Heart left ventricle (tissue), 13 donors: Measurements from ENCODE around the gene HMGN1.

Experiments used
- CTCF ChIP-seq, 12 donors: fragments of 200-600 bp; sonication (generic) in 4 of 12; IDR thresholded peaks; one replicate each; pipeline versions ENCODE4 v1.5.0 to v1.8.0; 2018 to 2022; ENCODE audit warnings: antibody characterized with exemption in 12 of 12, mild to moderate bottlenecking in 5 of 12
- POLR2A ChIP-seq, 2 donors: fragments of 450-650 bp; IDR thresholded peaks; one replicate each; pipeline ENCODE4 v1.6.1; 2017; ENCODE audit warnings: antibody characterized with exemption in 2 of 2, mild to moderate bottlenecking in 2 of 2, moderate library complexity in 2 of 2
- donor health status: ischemic (EF 13 %, LVEDD 7.1; RV severe dilation, severe dysfunction).
- donor health status: DM: no; HTN: yes; CAD: no.
- donor health status: DM: no; HTN: no; CAD: no.
- donor health status: ischemic (EF 25% LVEDD 6.9; RV normal size, moderate dysfunction).
- donor health status: ischemic (EF 25% LVEDD 5.7; RV mildly dilated, moderate dysfunction).
- donor health status: ischemic (EF 35%, LVEDD 5.7; RV mildly dilated, moderate dysfunction).
- donor health status: nonischemic (EF 11% LVEDD 7.7; RV severe dilation, severe dysfunction).
- donor health status: DM: yes; HTN: yes; CAD: no.
- donor health status: PGD.
- donor health status: ischemic (EF 29% LVEDD 5.4; RV normal size, mild dysfunction).
- donor health status: nonischemic (EF 23%, LVEDD 6.1; RV moderate dilation, normal function).

GRCh38 chr21:39350094-39351005 is 1.5 kb upstream of the HMGN1 start:
- TF ChIP-seq POLR2A (IDR thresholded peaks at IDR 0.05) (no peak), CTCF (IDR thresholded peaks at IDR 0.05) (no peak)
